Ammon's horn (tissue), 1 donor: ENCODE results near the gene NUMB.

ENCODE experiments used
- DNase-seq: peaks from one replicate; pipeline ENCODE4 v3.0.0-alpha.2; 2016; ENCODE audit warnings: low spot score

NUMB gene

GRCh38 chr14:73458183-73458976 lies at the start of gene NUMB:
TSS of gene NUMB (minus strand) at chr14:73458546. CDS start at chr14:73355751, 102,795 bp downstream.
- peak; percentile 99 for DNase-seq

- DNase-seq, result no peak
Measured at GRCh38 chr14:73503648-73504047, 45.3 kb upstream of the NUMB start.

- DNase-seq, result no peak
Measured at GRCh38 chr14:73502017-73502619, 43.8 kb upstream of the NUMB start.

- DNase-seq, result no peak
Measured at GRCh38 chr14:73500360-73500759, 42.0 kb upstream of the NUMB start.

GRCh38 chr14:73494593-73494992 lies 36.2 kb upstream of the NUMB start:
- DNase-seq, result no peak

GRCh38 chr14:73492670-73493069 lies 34.3 kb upstream of the NUMB start:
- DNase-seq, result no peak

GRCh38 chr14:73492043-73492552 lies 33.8 kb upstream of the NUMB start:
- DNase-seq, result no peak

- peak; percentile 44 for DNase-seq
Measured at GRCh38 chr14:73491256-73492042, 33.1 kb upstream of the NUMB start.

- DNase-seq, result no peak
Measured at GRCh38 chr14:73489481-73490175, 31.3 kb upstream of the NUMB start.

- no peak for DNase-seq
Measured at GRCh38 chr14:73478684-73479083, 20.3 kb upstream of the NUMB start.

- DNase-seq, result no peak
Measured at GRCh38 chr14:73477618-73478266, 19.4 kb upstream of the NUMB start.

- DNase-seq, result peak; percentile 69
Measured at GRCh38 chr14:73476451-73476931, 18.1 kb upstream of the NUMB start.

GRCh38 chr14:73474952-73475351 lies 16.6 kb upstream of the NUMB start:
- DNase-seq, result no peak

- DNase-seq, result peak; percentile 78
Measured at GRCh38 chr14:73472185-73473114, 14.1 kb upstream of the NUMB start.

- DNase-seq, result no peak
Measured at GRCh38 chr14:73471582-73472184, 13.3 kb upstream of the NUMB start.

GRCh38 chr14:73468828-73469375 lies 10.6 kb upstream of the NUMB start:
- DNase-seq, result no peak

GRCh38 chr14:73467800-73468199 lies 9.5 kb upstream of the NUMB start:
- DNase-seq, result no peak

- DNase-seq, result no peak
Measured at GRCh38 chr14:73467377-73467776, 9.0 kb upstream of the NUMB start.

GRCh38 chr14:73466861-73467260 lies 8.5 kb upstream of the NUMB start:
- no peak for DNase-seq
